ENCODE measurements around the gene PKIG. TPM values are rescaled to one million over a fixed set of nuclear protein-coding genes. Genes with fewer than 3 reads are reported as not detected.
"Not testable (repeated sequence)": the region's sequence is repeated elsewhere in the genome, so short reads cannot be mapped to it uniquely, and the experiment has no call there.

PKIG gene
- total RNA-seq (2014; rRNA removed; shearing (Covaris generic)) = 57.9 and 83.1 TPM in 2 replicates

- DNase-seq (ENCODE audit: low read depth) = peak; percentile 91
Measured at GRCh38 chr20:44582311-44583025, at the start of gene PKIG. Gene PKIG (plus strand): TSS chr20:44582579. CDS start chr20:44614557, 31,978 bp downstream.

GRCh38 chr20:44532981-44533331, 49.4 kb upstream of the PKIG start:
- peak; percentile 69 for DNase-seq (ENCODE audit: low read depth)

GRCh38 chr20:44533928-44534327, 48.5 kb upstream of the PKIG start:
- no peak for DNase-seq (ENCODE audit: low read depth)

DNA sequence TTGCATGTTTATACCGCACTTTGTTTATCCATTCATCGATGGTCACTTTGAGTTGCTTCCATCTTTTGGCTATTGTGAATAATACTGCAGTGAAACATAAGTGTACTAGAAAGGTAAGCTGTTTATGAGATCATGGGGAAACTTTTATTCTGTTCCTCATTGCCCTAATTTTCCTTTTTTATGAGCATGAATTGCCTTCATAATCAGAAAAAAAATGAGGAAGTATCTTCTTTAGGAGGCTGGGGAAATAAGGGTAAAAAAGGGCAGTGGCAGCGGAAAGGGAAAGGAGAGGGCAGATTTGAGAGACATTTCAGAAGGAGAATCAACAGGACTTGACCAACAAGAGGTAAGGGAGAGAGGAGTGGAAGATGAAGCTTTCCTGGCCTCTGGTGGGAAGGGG, 46.2 kb upstream of the PKIG start:
- no peak for DNase-seq (ENCODE audit: low read depth)

- no peak for DNase-seq (ENCODE audit: low read depth)
Measured at GRCh38 chr20:44537993-44538392, 44.4 kb upstream of the PKIG start.

DNA sequence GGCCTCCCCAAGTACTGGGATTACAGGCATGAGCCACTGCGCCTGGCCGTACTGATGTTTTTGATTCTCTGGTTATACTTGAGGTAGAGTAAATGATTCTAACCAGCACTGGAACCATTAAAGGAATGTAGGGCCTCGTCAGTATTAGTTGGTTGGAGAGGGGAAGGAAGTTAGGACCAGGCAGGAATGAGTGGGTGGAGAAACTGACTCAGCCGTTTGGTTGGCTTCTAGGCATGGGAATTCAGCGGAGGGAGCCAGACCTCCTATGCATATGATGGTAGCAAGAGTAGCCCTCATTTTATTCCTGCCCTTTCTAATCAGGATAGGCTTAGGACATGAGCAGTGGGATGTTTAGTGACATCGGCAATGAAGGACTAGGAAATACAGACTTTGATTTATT, 41.5 kb upstream of the PKIG start:
- peak; percentile 65 for DNase-seq (ENCODE audit: low read depth)

GRCh38 chr20:44541992-44542391, 40.4 kb upstream of the PKIG start:
- DNase-seq (ENCODE audit: low read depth) = no peak

DNA sequence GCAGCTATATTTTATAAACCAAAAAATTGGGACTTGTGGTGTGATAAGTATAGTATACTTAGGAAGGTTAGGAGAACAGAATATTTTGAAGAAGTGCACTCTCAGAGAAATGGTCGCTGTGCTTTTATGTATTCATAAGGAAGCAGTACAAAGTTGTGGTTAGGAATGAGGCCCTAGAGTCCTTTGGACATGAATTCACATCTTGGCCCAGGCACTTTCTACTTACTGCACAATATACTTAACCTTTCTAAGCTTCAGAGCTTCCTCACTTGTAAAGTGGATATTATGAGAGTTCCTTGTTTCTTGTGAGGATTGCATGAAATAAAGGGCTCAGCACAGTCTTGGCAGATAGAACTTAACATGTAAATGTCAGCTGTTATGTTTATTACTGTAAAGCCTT, 39.5 kb upstream of the PKIG start:
- no peak for DNase-seq (ENCODE audit: low read depth)

- DNase-seq (ENCODE audit: low read depth) = no peak
Measured at GRCh38 chr20:44543358-44543757, 39.0 kb upstream of the PKIG start.

- DNase-seq (ENCODE audit: low read depth) = no peak
Measured at GRCh38 chr20:44544263-44544662, 38.1 kb upstream of the PKIG start.

DNA sequence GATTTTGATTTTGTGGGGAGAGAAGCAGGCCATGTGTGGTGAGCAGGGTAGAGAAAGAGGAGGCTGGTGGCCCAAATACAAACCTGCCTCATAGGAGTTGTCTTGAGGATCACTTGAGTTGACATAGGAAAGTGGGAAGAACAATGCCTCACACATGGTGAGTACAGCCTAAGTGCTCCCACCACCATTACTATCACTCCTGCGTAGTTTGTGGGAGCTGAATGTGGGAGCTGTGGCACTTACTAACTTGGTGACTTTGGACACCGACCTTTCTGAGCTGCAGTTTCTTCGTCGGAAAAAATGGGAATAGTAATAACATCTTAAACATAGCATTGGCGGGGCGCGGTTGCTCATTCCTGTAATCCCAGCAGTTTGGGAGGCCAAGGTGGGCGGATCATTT, 35.0 kb upstream of the PKIG start:
- DNase-seq (ENCODE audit: low read depth) = no peak

DNA sequence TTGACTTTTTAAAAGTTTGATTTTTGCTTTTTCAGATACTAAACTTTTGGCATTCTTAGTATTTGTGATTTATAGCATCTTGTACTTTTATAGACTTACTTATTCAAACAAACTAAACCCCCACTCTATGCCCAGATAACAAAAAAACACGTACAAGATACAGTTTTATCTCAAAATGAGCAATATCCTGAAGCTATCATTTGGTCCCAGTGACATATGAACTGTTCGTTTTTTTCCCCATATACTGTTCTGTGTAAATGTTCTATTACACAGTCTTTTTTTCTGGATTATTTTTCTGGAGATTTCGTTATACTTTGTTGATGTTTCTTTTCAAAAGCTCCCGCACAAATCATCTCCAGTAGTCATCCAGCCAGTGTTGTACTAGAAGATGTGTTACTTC, 33.3 kb upstream of the PKIG start:
- DNase-seq (ENCODE audit: low read depth) = no peak

DNA sequence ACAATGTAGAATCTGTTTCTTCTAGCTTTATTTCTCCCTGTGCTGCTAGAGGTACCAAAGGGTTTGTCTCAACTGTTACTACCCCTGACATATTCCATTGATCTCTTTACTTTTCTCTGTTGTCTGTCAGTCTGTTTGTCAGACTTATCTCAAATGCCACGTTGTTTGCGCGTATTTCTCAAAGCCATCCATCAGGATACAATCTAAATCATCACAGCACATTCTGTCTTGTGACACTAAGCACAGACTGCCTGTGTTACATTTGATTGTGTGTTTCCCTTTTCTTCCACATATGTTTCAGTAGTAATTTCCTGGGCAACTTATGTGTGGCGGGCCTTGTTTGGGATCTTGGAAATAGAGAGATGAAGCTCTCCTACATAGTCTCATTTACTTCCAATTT, 30.3 kb upstream of the PKIG start:
- no peak for DNase-seq (ENCODE audit: low read depth)

DNA sequence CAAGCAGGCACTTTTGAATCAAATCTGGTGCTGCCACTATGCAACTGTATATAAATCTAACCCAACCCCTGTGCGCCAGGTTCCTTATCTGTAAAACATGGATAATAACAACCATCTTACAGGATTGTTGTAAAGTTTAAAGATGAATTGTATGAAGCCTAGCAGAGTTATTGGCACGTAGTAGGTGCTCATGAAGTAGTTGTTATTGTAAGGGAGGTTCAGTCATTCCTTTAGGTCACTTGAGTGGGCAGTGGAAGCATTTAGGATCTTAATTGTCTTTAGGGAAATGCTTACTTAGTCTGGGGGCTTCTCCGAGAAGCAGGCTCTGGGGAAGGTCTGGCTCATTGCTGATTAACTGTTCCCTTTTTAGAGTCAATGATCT, 29.8 kb upstream of the PKIG start:
- no peak for DNase-seq (ENCODE audit: low read depth)

DNA sequence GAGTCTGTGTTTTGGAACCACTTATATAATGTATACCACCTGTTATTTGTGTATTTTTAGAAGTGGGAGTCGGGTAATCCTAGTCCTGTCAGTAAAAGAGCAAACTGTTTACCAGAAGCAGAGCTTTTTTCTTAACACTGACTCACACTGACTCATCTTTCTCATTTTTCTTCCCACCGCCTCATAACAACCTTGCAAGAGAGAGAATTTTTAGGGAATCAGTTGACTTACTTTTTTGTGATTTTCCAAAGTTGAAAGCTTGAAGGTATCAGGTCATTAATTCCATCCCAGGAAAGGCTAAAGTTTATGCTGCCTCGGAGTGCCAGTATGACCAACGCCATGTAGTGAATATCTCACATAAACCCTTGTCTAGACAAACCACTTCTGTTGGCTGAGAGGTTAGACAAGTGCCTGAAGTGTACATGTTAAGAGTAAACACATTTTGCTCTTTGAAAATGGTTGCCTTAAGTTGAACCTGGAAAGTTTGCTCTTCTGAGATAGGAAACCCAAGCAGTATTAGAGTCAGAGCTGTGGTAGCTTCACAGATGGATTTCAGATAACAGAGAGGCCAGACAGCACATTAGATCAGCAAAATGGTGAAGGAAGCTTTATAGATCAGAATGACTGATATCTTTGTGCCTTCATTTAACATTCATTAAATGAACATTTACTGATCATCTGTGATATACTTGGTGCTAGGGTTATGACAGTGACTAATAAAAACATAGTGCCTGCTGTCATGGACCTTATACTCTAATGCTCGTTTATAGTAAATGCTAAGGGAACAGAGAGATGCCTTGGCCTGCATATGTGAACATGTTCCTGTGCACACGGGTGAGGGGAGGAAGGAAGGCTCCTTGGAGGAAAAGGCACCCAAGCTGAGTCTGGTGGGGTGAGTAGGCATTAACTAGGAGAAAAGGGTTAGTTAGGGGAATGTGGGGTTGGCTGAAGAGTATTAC, 29.1 kb upstream of the PKIG start:
- DNase-seq (ENCODE audit: low read depth) = peak; percentile 90

DNA sequence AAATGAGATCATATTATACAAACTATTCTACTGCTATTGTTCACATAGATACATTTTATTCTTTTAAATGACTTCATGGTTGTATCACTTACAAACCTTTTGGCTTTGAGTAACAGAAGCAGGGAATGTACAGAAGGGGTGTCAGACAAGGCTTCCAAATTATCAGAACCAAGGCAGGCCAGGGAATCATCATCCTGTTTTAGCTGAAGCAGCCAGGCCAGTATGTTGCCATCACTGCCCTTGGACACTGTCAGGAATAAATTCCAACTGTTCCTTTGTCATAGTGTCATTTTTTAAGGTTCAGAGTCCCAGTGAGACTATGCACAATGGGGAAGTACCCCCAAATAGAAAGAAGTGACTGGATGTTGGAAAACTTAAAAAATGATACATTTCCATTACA, 23.1 kb upstream of the PKIG start:
- DNase-seq (ENCODE audit: low read depth) = no peak

- DNase-seq (ENCODE audit: low read depth) = no peak
Measured at GRCh38 chr20:44560229-44560628, 22.1 kb upstream of the PKIG start.

- DNase-seq (ENCODE audit: low read depth) = not testable (repeated sequence)
Measured at GRCh38 chr20:44560818-44561217, 21.6 kb upstream of the PKIG start.

GRCh38 chr20:44561876-44562275, 20.5 kb upstream of the PKIG start:
- DNase-seq (ENCODE audit: low read depth) = no peak

GRCh38 chr20:44566018-44566417, 16.4 kb upstream of the PKIG start:
- peak; percentile 96 for DNase-seq (ENCODE audit: low read depth)

GRCh38 chr20:44566811-44567210, 15.6 kb upstream of the PKIG start:
- no peak for DNase-seq (ENCODE audit: low read depth)

DNA sequence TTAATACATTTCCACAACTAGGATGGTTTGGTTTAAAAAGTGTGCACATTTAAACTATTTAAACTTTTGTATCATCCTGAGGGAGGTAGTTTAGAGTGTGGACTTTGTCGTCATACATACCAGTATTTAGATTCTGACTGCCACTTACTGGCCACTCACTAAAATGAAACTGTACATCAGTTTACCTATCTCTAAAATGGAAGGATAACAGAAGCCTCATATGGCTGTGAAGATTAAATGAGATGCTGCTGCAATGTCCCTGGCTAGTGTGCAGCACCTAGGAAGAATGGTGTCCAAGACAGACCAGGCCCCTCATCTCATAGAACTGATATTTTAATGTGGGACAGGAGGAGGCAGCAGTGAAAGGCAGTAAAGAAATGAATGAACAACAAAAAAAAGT, 12.0 kb upstream of the PKIG start:
- no peak for DNase-seq (ENCODE audit: low read depth)

- DNase-seq (ENCODE audit: low read depth) = peak; percentile 39
Measured at GRCh38 chr20:44571362-44571988, 10.9 kb upstream of the PKIG start.

All from M059J (cell line).